Measurements from ENCODE around the gene CIRBP. TPM values are rescaled to one million over a fixed set of nuclear protein-coding genes. Genes with fewer than 3 reads are reported as not detected.
A peak's percentile ranks its signal among the peaks of the same experiment; 100 is the strongest.

Gene CIRBP
- total and polyA plus RNA-seq, 2 of the 13 experiments (the other 11 are each of a cell fraction or from before 2014, with no cell fraction given): 133 to 140 TPM

GRCh38 chr19:1279782-1280341 is 10.7 kb downstream of the CIRBP start (continued):
- TF ChIP-seq REST (IDR thresholded peaks at IDR 0.05; ENCODE audit: borderline replicate concordance in 1 of 2, low read depth in 1 of 2, low read length in 2 of 2): no peak
- TF ChIP-seq, protein P1, sequence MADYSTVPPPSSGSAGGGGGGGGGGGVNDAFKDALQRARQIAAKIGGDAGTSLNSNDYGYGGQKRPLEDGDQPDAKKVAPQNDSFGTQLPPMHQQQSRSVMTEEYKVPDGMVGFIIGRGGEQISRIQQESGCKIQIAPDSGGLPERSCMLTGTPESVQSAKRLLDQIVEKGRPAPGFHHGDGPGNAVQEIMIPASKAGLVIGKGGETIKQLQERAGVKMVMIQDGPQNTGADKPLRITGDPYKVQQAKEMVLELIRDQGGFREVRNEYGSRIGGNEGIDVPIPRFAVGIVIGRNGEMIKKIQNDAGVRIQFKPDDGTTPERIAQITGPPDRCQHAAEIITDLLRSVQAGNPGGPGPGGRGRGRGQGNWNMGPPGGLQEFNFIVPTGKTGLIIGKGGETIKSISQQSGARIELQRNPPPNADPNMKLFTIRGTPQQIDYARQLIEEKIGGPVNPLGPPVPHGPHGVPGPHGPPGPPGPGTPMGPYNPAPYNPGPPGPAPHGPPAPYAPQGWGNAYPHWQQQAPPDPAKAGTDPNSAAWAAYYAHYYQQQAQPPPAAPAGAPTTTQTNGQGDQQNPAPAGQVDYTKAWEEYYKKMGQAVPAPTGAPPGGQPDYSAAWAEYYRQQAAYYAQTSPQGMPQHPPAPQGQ (CRISPR knock-in tag; IDR thresholded peaks at IDR 0.05; ENCODE audit: borderline replicate concordance): no peak
- no peak for TF ChIP-seq IRF9 (CRISPR knock-in tag; IDR thresholded peaks at IDR 0.05; ENCODE audit: borderline replicate concordance)
- TF ChIP-seq, protein P2, sequence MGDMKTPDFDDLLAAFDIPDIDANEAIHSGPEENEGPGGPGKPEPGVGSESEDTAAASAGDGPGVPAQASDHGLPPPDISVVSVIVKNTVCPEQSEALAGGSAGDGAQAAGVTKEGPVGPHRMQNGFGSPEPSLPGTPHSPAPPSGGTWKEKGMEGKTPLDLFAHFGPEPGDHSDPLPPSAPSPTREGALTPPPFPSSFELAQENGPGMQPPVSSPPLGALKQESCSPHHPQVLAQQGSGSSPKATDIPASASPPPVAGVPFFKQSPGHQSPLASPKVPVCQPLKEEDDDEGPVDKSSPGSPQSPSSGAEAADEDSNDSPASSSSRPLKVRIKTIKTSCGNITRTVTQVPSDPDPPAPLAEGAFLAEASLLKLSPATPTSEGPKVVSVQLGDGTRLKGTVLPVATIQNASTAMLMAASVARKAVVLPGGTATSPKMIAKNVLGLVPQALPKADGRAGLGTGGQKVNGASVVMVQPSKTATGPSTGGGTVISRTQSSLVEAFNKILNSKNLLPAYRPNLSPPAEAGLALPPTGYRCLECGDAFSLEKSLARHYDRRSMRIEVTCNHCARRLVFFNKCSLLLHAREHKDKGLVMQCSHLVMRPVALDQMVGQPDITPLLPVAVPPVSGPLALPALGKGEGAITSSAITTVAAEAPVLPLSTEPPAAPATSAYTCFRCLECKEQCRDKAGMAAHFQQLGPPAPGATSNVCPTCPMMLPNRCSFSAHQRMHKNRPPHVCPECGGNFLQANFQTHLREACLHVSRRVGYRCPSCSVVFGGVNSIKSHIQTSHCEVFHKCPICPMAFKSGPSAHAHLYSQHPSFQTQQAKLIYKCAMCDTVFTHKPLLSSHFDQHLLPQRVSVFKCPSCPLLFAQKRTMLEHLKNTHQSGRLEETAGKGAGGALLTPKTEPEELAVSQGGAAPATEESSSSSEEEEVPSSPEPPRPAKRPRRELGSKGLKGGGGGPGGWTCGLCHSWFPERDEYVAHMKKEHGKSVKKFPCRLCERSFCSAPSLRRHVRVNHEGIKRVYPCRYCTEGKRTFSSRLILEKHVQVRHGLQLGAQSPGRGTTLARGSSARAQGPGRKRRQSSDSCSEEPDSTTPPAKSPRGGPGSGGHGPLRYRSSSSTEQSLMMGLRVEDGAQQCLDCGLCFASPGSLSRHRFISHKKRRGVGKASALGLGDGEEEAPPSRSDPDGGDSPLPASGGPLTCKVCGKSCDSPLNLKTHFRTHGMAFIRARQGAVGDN (CRISPR knock-in tag; IDR thresholded peaks at IDR 0.05): peak; percentile 57
- TF ChIP-seq AGO2 (optimal IDR thresholded peaks at IDR 0.05; ENCODE audit: low read depth, low read length): peak; percentile 62
- no peak for TF ChIP-seq ZNF264 (CRISPR knock-in tag; IDR thresholded peaks at IDR 0.05)
- TF ChIP-seq DNMT1 (CRISPR knock-in tag; IDR thresholded peaks at IDR 0.05): no peak
- TF ChIP-seq ZNF720 (CRISPR knock-in tag; IDR thresholded peaks at IDR 0.05): no peak
- TF ChIP-seq SP2 (CRISPR knock-in tag; IDR thresholded peaks at IDR 0.05): no peak
- TF ChIP-seq, protein P3, sequence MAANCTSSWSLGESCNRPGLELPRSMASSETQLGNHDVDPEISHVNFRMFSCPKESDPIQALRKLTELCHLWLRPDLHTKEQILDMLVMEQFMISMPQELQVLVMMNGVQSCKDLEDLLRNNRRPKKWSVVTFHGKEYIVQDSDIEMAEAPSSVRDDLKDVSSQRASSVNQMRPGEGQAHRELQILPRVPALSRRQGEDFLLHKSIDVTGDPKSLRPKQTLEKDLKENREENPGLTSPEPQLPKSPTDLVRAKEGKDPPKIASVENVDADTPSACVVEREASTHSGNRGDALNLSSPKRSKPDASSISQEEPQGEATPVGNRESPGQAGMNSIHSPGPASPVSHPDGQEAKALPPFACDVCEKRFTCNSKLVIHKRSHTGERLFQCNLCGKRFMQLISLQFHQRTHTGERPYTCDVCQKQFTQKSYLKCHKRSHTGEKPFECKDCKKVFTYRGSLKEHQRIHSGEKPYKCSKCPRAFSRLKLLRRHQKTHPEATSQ (CRISPR knock-in tag; IDR thresholded peaks at IDR 0.05; ENCODE audit: borderline replicate concordance): no peak
- no peak for TF ChIP-seq HOXA3 (CRISPR knock-in tag; IDR thresholded peaks at IDR 0.05)
- no peak for TF ChIP-seq MAFF (IDR thresholded peaks at IDR 0.05; ENCODE audit: low read depth, low read length)
- no peak for TF ChIP-seq ATAD3A (CRISPR knock-in tag; IDR thresholded peaks at IDR 0.05)
- TF ChIP-seq ZFP90 (CRISPR knock-in tag; IDR thresholded peaks at IDR 0.05; ENCODE audit: borderline replicate concordance): no peak
- TF ChIP-seq KDM3A (CRISPR knock-in tag; IDR thresholded peaks at IDR 0.05; ENCODE audit: low read depth): peak; percentile 68; the same call in 1 of the 2 replicates
- TF ChIP-seq HHEX (CRISPR knock-in tag; IDR thresholded peaks at IDR 0.05): no peak
- no peak for TF ChIP-seq ARHGAP35 (CRISPR knock-in tag; IDR thresholded peaks at IDR 0.05; ENCODE audit: borderline replicate concordance)

Measured in HepG2 (cell line).